G401.6 (cell line): ENCODE data around the gene WDR48.

ENCODE experiments used
- FAIRE-seq: peaks from 2 replicates; lab custom pipeline; 2012; peaks lifted over from hg19 to GRCh38; lab: Jason Lieb, UNC

Gene WDR48

DNA sequence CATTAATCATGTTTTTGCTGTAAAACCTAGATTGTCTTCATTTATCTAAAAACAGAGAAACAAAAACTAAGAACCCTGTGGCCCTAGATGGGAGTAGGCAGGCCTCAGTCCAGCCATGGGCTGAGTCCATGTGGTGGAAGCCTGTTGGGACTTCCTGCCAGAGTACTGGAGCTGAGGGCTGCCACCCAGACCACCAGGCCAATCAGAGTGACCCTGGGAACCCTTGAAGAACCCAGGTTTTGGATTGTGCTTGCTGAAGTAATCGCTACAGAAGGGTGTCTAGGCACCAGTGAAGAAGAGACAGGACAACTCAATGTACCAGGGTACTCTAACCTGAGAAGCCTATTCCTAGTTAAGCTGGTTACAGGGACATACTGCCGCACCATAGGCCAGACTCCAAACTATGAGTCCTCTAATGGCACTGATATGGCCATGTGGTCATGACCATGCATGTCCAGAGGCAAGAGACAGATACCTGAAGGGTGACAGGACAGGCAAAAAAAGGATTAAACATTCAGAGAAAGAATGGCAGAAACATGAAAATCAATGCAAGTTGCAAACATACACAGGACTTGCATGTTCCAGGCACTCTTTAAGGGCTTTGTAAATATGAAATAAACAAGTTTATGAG lies 88.6 kb downstream of the WDR48 start:
- FAIRE-seq = no peak

DNA sequence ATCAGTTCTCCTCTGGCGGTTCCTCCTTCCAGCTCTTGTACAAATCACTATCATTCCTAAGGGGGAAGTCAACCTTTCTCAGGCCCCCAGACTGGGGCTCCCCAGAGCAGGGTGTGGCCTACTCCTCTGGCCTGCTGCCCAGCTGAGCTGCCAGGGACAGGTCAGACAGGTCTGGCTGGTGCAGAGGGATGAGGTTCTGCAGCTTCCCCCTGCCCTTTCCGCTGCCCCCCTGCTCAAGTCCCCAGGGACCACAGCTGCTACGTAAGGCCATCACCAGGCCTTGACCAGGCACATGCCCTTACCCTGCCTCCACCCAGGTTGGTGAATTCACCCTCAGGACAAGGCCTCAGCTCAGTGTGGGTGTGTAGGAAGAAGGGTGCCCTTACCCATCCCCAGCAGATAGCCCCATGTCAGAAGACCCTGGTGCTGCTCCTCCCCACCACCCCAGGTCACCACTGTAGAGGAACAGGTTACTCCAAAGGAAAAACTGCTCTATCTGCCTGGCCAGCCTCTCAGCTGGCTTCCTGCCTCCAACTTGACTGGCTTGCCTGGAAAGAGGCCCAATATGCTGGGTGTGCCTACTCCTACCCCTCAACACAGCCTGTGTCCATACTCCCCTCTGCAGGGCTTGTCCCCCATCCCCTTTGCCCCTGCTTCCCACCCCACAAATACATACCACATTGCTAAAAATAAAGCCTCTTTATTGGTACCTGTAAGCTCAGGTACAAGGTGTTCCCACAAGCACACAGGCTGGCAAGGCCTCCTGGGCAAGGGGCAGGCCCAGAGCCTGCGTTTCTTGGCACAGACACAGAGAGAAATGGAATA lies 89.6 kb downstream of the WDR48 start:
- FAIRE-seq = no peak

DNA sequence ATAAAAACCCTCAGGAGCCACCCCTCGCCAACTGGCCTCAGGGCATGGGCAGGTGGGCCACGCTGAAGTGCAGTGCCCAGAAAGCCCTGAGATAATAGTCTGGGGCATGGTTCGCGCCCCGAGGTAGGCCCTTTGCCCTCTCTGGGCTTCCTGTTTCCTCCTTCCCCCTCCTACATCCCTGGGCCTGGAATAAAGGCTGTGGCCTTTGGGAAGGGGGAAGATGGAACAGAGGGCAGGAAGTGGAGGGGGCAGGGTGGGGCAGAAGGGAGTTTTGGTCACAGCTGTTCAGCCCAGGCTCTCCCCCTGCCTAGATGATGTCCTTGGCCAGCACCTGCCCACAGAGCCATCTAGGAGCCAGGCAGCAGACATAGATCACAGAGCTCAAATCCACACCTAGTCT lies 90.3 kb downstream of the WDR48 start:
- FAIRE-seq = no peak

DNA sequence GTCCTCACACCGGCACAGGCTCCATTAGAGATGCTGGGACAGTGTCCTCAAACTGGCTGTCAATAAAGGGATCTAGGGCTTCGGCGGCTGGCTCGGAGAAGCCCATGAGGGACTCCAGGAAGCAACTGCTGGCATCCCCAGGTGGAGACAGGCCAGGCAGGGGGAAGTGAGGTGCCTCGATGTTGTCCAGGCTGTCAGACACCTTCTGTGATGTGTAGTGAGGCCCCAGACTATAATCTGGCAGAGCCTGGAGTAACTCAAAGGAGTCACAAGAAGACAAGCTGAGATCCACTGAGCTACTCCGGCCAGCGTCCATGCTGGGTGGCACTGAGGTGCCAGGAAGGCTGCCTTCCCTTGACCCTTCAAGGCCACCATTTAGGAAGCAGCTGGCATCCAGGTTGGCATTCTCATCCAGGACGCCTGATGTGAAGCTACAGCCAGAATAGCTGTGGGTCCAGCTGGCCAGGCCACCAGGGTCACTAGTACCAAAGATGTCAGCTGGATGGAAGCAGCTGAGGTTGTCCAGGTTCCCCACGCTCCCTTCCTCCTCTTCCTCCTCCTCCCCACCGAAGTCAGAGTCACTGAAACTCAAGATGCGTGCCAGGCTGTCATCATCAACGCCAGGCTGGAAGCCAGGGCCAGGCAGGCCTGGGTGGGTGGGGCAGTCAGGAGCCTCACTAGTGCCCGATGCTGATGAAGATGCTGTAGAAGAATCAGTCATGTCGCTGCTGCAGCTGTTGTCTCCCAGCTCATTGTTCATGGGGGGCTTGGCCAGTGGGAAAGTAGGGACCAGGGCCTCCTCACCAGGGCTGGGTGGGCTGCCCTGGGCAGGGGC lies 91.5 kb downstream of the WDR48 start:
- no peak for FAIRE-seq

DNA sequence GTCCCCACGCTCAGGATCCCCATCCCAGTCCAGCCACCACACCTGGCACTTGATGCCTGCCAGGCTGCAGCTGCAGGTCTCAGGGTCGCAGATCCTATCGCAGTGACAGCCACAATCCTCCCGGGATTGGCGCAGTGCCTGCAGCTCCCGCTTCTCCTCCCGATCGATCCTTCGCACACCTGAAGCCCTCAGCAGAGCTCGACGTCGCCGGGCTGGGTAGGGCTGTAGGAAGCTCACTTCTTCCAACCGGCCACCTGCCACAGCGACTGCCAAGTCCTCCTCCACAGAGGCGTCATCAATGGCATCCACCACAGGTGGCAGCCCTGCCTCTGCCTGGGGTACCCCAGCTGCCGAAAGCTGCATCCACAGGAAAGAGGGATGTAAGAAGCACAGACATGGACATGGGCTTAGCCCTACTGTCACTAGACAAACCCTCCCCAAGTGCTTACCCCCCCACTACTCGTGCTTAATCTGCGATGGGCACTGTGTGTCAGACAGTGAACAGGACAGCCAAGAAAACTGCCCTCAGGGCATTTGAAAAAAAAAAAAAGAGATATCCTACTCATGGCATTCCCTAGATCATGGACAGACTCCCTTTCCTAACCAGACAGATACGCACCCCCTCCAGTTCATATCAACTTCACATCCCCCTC lies 92.4 kb downstream of the WDR48 start:
- no peak for FAIRE-seq

DNA sequence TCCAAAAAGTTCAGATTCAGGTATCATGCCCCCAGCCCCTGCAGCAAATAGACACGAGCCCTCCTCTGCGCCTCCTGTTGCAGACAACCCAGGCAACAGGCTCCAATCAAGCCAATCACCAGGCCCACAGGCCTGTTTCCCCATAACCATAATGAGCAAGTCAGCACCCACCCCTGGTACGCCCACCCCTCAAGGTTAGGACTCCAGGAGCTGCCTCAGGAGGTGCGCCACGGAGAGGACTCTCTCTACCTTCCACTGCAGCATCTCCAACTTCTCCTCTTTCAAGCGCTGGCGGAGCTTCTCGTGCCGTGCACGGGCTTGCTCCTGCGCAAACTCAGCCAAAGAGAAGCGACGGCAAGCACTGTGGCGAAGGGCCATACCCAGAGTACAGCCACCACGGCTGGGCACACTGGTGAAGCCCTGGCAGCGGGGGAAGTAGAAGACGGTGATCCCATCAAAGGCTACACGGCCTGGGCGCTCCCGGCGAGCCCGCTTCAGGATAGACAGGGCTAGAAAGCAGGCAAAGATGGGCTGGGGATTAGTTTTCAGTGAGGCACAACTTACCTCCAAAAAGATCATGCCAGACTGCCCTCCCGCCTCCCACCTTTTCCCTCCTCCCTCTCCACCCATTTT lies 93.0 kb downstream of the WDR48 start:
- no peak for FAIRE-seq

DNA sequence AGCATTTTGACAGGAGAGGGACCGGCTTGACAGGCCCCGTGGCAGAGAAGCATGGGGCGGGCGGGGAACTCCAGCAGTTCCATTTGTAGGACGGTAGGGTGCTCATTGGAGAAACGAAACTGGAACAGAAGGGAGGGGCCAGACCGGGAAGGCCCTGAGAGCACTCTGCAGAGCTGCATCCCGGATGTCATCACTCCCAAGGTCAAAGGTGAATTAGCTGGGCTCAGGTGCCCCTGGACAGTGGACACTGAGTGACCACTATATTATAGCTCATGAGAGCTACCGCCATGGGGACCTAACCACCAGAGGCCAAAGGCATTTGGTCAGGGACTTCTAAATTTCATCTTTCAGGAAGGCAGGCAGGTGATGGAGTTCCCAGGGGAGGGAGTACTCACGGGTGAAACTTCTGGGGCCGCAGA lies 94.3 kb downstream of the WDR48 start:
- FAIRE-seq = no peak
